ENCODE measurements around the gene TLE4.
A peak's percentile ranks its signal among the peaks of the same experiment; 100 is the strongest.

The TLE4 gene

GRCh38 chr9:79686381-79687130 is 114.8 kb downstream of the TLE4 start:
- no peak overlapping the region for H3K4me3 ChIP-seq (ENCODE audit: low read depth, low read length)
- TF ChIP-seq MYC (IDR thresholded peaks at IDR 0.05; ENCODE audit: low read depth, low read length) (no peak), POLR2A (IDR thresholded peaks at IDR 0.05; ENCODE audit: extremely low read depth, insufficient read length) (no peak), CTCF (IDR thresholded peaks at IDR 0.05; ENCODE audit: low read depth, low read length) (no peak), MAX (IDR thresholded peaks at IDR 0.05; ENCODE audit: low read depth, low read length) (no peak)
- DNase-seq (ENCODE audit: low read depth): no peak

- peak; percentile 17 for DNase-seq (ENCODE audit: low read depth)
- H3K4me3 ChIP-seq (ENCODE audit: low read depth, low read length): no peak overlapping the region
Observed at GRCh38 chr9:79687131-79687447, 115.3 kb downstream of the TLE4 start.

GRCh38 chr9:79688363-79688762 is 116.6 kb downstream of the TLE4 start:
- no peak for DNase-seq (ENCODE audit: low read depth)
- TF ChIP-seq MYC (IDR thresholded peaks at IDR 0.05; ENCODE audit: low read depth, low read length): no peak
- TF ChIP-seq CTCF (IDR thresholded peaks at IDR 0.05; ENCODE audit: low read depth, low read length): no peak
- no peak for TF ChIP-seq MAX (IDR thresholded peaks at IDR 0.05; ENCODE audit: low read depth, low read length)
- TF ChIP-seq POLR2A (IDR thresholded peaks at IDR 0.05; ENCODE audit: extremely low read depth, insufficient read length): no peak

More at GRCh38 chr9:79687131-79687447, 115.3 kb downstream of the TLE4 start:
- TF ChIP-seq MAX (IDR thresholded peaks at IDR 0.05; ENCODE audit: low read depth, low read length) (no peak), MYC (IDR thresholded peaks at IDR 0.05; ENCODE audit: low read depth, low read length) (no peak), CTCF (IDR thresholded peaks at IDR 0.05; ENCODE audit: low read depth, low read length) (no peak), POLR2A (IDR thresholded peaks at IDR 0.05; ENCODE audit: extremely low read depth, insufficient read length) (no peak)

GRCh38 chr9:79689576-79689975 is 117.8 kb downstream of the TLE4 start:
- H3K4me3 ChIP-seq (ENCODE audit: low read depth, low read length): no peak overlapping the region
- no peak for DNase-seq (ENCODE audit: low read depth)
- no peak for TF ChIP-seq CTCF (IDR thresholded peaks at IDR 0.05; ENCODE audit: low read depth, low read length)

More at GRCh38 chr9:79688363-79688762, 116.6 kb downstream of the TLE4 start:
- no peak overlapping the region for H3K4me3 ChIP-seq (ENCODE audit: low read depth, low read length)

- DNase-seq (ENCODE audit: low read depth): no peak
- TF ChIP-seq CTCF (IDR thresholded peaks at IDR 0.05; ENCODE audit: low read depth, low read length) (no peak), POLR2A (IDR thresholded peaks at IDR 0.05; ENCODE audit: extremely low read depth, insufficient read length) (no peak), MAX (IDR thresholded peaks at IDR 0.05; ENCODE audit: low read depth, low read length) (no peak), MYC (IDR thresholded peaks at IDR 0.05; ENCODE audit: low read depth, low read length) (no peak)
- H3K4me3 ChIP-seq (ENCODE audit: low read depth, low read length): no peak overlapping the region
Observed at GRCh38 chr9:79691496-79691895, 119.7 kb downstream of the TLE4 start.
